Measurements from ENCODE around the gene MEST.

MEST gene

DNA sequence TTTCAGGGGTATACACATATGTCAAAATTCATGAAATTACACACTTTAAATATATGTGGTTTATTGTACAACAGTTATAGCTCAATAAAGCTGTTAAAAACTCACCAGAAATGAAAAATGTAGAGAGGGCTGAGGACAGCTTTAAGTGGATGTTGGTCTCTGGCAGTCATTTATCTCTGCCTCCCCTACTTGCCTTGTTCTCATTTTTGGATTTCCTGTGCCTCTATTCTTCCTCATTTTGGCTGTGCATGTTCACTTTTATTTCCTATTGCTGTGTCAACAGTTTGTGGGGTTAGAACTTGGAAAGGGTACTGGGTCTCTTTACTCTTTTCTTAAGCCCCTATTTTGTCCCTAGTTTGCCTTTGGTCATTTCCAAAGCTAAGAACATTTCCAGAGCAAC lies 18.6 kb upstream of the MEST start:
- in situ Hi-C loops (cut with HindIII; ENCODE audit: low sequenced_read_pairs), result no loop called here
- TF ChIP-seq, protein P1, sequence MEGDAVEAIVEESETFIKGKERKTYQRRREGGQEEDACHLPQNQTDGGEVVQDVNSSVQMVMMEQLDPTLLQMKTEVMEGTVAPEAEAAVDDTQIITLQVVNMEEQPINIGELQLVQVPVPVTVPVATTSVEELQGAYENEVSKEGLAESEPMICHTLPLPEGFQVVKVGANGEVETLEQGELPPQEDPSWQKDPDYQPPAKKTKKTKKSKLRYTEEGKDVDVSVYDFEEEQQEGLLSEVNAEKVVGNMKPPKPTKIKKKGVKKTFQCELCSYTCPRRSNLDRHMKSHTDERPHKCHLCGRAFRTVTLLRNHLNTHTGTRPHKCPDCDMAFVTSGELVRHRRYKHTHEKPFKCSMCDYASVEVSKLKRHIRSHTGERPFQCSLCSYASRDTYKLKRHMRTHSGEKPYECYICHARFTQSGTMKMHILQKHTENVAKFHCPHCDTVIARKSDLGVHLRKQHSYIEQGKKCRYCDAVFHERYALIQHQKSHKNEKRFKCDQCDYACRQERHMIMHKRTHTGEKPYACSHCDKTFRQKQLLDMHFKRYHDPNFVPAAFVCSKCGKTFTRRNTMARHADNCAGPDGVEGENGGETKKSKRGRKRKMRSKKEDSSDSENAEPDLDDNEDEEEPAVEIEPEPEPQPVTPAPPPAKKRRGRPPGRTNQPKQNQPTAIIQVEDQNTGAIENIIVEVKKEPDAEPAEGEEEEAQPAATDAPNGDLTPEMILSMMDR (IDR thresholded peaks at IDR 0.05; ENCODE audit: low read depth, low read length), result no peak
- no peak for DNase-seq (ENCODE audit: low read depth, low spot score)

DNA sequence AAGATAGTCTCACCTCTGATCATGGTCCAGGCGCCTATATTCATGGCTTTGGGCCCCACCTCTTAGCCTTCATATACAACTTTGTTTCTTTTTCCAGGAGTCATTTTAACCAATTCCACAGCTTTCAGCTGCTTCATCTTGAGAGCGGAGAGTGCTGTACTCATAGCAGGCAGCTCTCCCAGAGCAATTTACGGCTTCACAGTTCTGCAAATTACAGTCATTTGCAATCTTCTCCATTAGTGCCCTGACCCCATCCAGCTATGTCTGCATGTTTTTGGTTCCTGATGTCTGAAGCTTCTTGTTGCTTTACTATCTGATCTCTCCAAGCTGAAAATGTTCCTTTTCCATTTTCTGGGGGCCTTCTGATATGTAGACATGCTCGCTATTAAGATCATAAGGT lies 18.0 kb upstream of the MEST start:
- no peak overlapping the region for H3K4me3 ChIP-seq (ENCODE audit: low read depth, low read length)
- no peak for DNase-seq (ENCODE audit: low read depth, low spot score)
- TF ChIP-seq, protein P1 (IDR thresholded peaks at IDR 0.05; ENCODE audit: low read depth, low read length), result no peak
- in situ Hi-C loops (cut with HindIII; ENCODE audit: low sequenced_read_pairs), result no loop called here

More for the DNA sequence above, 18.6 kb upstream of the MEST start:
- no peak overlapping the region for H3K4me3 ChIP-seq (ENCODE audit: low read depth, low read length)

DNA sequence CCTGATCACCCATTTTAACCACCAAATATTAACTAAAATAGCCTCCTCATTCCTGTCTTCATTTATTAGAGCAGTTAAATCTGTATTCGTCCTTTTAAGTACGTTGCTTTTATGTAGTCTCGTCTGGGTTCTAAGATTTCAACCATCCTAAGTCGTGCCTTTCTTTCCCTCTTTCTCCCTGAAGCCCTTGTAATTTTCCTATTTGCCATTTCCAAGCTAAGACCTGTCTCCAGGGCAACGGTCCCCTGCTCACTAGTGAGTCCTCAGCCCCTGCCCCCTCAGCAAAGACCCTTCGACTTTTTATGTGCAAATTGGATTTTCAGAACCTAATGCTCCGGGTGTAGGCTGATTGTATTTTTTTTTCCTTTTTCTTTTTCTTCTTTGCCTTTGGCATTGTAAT lies 16.1 kb upstream of the MEST start:
- in situ Hi-C loops (cut with HindIII; ENCODE audit: low sequenced_read_pairs), result no loop called here
- no peak for DNase-seq (ENCODE audit: low read depth, low spot score)
- H3K4me3 ChIP-seq (ENCODE audit: low read depth, low read length), result no peak overlapping the region
- TF ChIP-seq, protein P1 (IDR thresholded peaks at IDR 0.05; ENCODE audit: low read depth, low read length), result no peak

DNA sequence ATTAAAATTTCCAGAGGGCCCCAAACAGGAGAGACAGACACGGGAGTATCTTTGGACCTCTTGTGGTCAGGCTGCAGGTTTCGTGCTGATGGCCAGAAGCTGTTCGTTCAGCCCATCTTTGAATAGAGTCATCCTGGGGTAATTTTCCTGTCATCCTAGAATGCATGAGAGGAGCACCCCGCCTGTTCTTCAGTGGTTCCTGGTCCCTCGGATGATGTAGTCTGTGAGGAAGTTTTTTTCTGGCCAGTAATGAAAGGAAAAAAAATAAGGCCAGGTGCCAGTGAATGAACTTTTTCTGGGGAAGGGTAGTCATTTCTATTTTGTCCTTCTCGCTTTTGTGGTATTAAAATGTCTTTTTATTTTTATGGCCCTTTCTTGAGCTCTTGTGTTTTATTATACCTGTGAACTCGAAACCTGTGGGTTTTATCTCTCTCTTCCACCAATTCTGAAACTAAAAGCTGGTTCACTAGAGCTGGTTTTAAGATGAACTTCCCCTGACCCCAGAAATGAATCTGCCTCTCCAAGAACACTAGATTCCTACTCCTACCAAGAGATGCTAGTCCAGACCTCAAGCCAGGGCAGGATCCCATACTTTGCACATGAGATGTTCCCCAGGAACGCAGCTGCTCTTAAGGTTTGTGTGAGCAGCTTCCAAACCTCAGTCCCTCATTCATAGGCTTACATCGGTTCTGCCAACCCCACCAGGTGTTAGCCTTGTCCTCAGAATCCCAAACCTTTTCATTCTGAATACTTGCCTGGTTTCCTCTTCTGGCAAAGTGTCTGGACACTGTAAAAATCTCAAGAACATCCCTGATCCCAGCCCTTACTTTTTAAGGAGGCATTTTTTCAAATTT lies 15.4 kb upstream of the MEST start:
- TF ChIP-seq, protein P1 (IDR thresholded peaks at IDR 0.05; ENCODE audit: low read depth, low read length), result no peak
- in situ Hi-C loops (cut with HindIII; ENCODE audit: low sequenced_read_pairs), result no loop called here
- peak; percentile 56 for DNase-seq (ENCODE audit: low read depth, low spot score)
- no peak overlapping the region for H3K4me3 ChIP-seq (ENCODE audit: low read depth, low read length)

DNA sequence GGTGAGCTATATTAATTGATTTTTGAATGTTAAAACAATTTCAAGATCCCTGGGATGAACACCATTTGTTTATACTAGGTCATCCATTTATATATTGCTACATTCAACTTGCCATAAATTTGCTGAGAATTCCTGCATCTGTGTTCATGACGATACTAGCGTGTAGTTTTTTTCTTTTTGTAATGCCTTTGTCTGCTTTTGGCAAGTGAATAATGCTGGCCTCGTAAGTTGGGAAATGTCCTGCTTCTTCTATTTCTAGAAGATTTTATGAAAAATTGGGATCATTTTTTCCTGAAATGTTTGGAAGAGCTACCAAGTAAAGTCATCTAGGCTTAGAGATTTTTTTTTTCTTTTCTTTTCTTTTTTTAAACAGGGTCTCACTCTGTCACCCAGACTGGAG lies 12.9 kb upstream of the MEST start:
- in situ Hi-C loops (cut with HindIII; ENCODE audit: low sequenced_read_pairs), result no loop called here
- TF ChIP-seq, protein P1 (IDR thresholded peaks at IDR 0.05; ENCODE audit: low read depth, low read length), result no peak
- DNase-seq (ENCODE audit: low read depth, low spot score), result no peak
- no peak overlapping the region for H3K4me3 ChIP-seq (ENCODE audit: low read depth, low read length)

DNA sequence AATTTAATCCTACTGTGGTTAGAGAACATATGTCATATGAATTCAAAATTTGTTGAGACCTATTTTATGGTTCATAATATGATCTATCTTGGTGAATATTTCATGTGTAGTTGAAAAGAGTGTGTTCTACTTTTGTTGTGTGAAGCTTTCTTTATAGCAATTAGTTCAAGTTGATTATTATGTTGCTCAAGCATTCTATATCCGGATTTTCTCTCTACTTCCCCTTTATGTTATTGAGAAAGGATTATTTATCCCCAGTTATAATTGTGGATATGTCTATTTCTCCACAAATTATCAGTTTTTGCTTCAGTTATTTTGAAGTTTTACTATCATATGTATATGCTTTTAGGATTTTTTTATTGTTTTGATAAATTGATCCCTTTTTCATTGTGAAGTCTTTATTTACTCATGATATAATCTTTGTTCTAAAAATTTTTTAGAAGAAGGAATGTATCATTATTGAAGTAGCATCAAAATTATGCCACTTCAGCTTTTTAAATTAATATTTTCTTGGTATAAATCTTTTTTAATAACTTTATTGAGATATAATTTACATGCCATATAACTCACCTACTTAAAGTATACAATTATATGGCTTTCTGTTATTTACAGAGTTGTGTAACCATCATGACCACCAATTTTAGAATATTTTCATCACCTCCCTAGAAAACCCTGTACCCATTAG lies 12.0 kb upstream of the MEST start:
- in situ Hi-C loops (cut with HindIII; ENCODE audit: low sequenced_read_pairs), result no loop called here
- TF ChIP-seq, protein P1 (IDR thresholded peaks at IDR 0.05; ENCODE audit: low read depth, low read length), result no peak
- no peak for DNase-seq (ENCODE audit: low read depth, low spot score)
- no peak overlapping the region for H3K4me3 ChIP-seq (ENCODE audit: low read depth, low read length)
